ENCODE data around the gene SYNGR3. TPM values are rescaled to one million over a fixed set of nuclear protein-coding genes. Genes with fewer than 3 reads are reported as not detected.

Gene SYNGR3
- total and polyA plus RNA-seq, 2 donors = 1.8 to 2.0 TPM

GRCh38 chr16:1964506-1965395, 25.0 kb upstream of the SYNGR3 start, which contains the start of gene RPS2:
RPS2 (minus strand) TSS chr16:1964826; CDS start chr16:1964625, 201 bp downstream.
- peak; percentile 96 for DNase-seq (ENCODE audit: extremely low spot score)
- peak within 1 kb of the TSS; percentile 68 for H3K4me3 ChIP-seq (ENCODE audit: low read depth, low read length)
- H3K27ac ChIP-seq (ENCODE audit: low read depth) = peak within 1 kb of the TSS; percentile 90
- WGBS = under 1% methylated on average over 97 of the region's 97 CpGs
- H3K36me3 ChIP-seq (ENCODE audit: insufficient read depth) = no peaks in the 10 kb centered on the region
- H3K4me1 ChIP-seq (ENCODE audit: insufficient read depth) = no peaks in the 10 kb centered on the region

GRCh38 chr16:1965396-1966001, 24.3 kb upstream of the SYNGR3 start:
- Histone ChIP-seq H3K4me1 (ENCODE audit: insufficient read depth) (no peaks in the 10 kb centered on the region), H3K36me3 (ENCODE audit: insufficient read depth) (no peaks in the 10 kb centered on the region), H3K27ac (ENCODE audit: low read depth) (peak overlapping the region; percentile 90), H3K4me3 (ENCODE audit: low read depth, low read length) (peak overlapping the region; percentile 68)
- WGBS = 22% methylated on average over 24 of the region's 24 CpGs
- DNase-seq (ENCODE audit: extremely low spot score) = no peak

- no peak within 1 kb of the TSS for H3K4me3 ChIP-seq (ENCODE audit: low read depth, low read length)
- no peaks in the 10 kb centered on the region for H3K36me3 ChIP-seq (ENCODE audit: insufficient read depth)
- peaks cover 1% of the 10 kb centered on the region for H3K4me1 ChIP-seq (ENCODE audit: insufficient read depth)
- no peak within 1 kb of the TSS for H3K27ac ChIP-seq (ENCODE audit: low read depth)
- 97% methylated on average over 6 of the region's 6 CpGs for WGBS
- no peak for DNase-seq (ENCODE audit: extremely low spot score)
Measured at GRCh38 chr16:1966460-1966859, 23.3 kb upstream of the SYNGR3 start, which contains the start of gene RNF151. RNF151 (plus strand) TSS chr16:1966856; CDS start chr16:1966882, 26 bp downstream.

- Histone ChIP-seq H3K27ac (ENCODE audit: low read depth) (no peak overlapping the region), H3K4me1 (ENCODE audit: insufficient read depth) (peaks cover 1% of the 10 kb centered on the region), H3K4me3 (ENCODE audit: low read depth, low read length) (no peak overlapping the region), H3K36me3 (ENCODE audit: insufficient read depth) (no peaks in the 10 kb centered on the region)
- DNase-seq (ENCODE audit: extremely low spot score) = no peak
- WGBS = 88% methylated on average over 41 of the region's 41 CpGs
Measured at GRCh38 chr16:1968146-1968953, 21.4 kb upstream of the SYNGR3 start.

GRCh38 chr16:1971796-1972489, 17.8 kb upstream of the SYNGR3 start, which contains the start of gene TBL3:
TBL3 (plus strand) TSS chr16:1972053; CDS start chr16:1972165, 112 bp downstream.
- peak within 1 kb of the TSS; percentile 95 for H3K27ac ChIP-seq (ENCODE audit: low read depth)
- DNase-seq (ENCODE audit: extremely low spot score) = peak; percentile 76
- peaks cover 1% of the 10 kb centered on the region for H3K4me1 ChIP-seq (ENCODE audit: insufficient read depth)
- WGBS = under 1% methylated on average over 78 of the region's 78 CpGs
- peak within 1 kb of the TSS; percentile 99 for H3K4me3 ChIP-seq (ENCODE audit: low read depth, low read length)
- H3K36me3 ChIP-seq (ENCODE audit: insufficient read depth) = peaks cover 6% of the 10 kb centered on the region

GRCh38 chr16:1972490-1972877, 17.3 kb upstream of the SYNGR3 start:
- WGBS = 3% methylated on average over 22 of the region's 22 CpGs
- Histone ChIP-seq H3K4me3 (ENCODE audit: low read depth, low read length) (peak overlapping the region; percentile 99), H3K36me3 (ENCODE audit: insufficient read depth) (peaks cover 8% of the 10 kb centered on the region), H3K27ac (ENCODE audit: low read depth) (no peak overlapping the region), H3K4me1 (ENCODE audit: insufficient read depth) (peaks cover 1% of the 10 kb centered on the region)
- DNase-seq (ENCODE audit: extremely low spot score) = no peak

GRCh38 chr16:1973461-1974156, 16.2 kb upstream of the SYNGR3 start:
- H3K4me3 ChIP-seq (ENCODE audit: low read depth, low read length) = no peak overlapping the region
- H3K4me1 ChIP-seq (ENCODE audit: insufficient read depth) = peaks cover 1% of the 10 kb centered on the region
- WGBS = 92% methylated on average over 16 of the region's 16 CpGs
- H3K27ac ChIP-seq (ENCODE audit: low read depth) = no peak overlapping the region
- DNase-seq (ENCODE audit: extremely low spot score) = no peak
- peaks cover 10% of the 10 kb centered on the region for H3K36me3 ChIP-seq (ENCODE audit: insufficient read depth)

GRCh38 chr16:1974157-1975070, 15.4 kb upstream of the SYNGR3 start:
- Histone ChIP-seq H3K4me3 (ENCODE audit: low read depth, low read length) (no peak overlapping the region), H3K4me1 (ENCODE audit: insufficient read depth) (peaks cover 1% of the 10 kb centered on the region), H3K27ac (ENCODE audit: low read depth) (no peak overlapping the region), H3K36me3 (ENCODE audit: insufficient read depth) (peaks cover 10% of the 10 kb centered on the region)
- 94% methylated on average over 42 of the region's 42 CpGs for WGBS
- no peak for DNase-seq (ENCODE audit: extremely low spot score)

GRCh38 chr16:1975432-1976215, 14.1 kb upstream of the SYNGR3 start:
- peaks cover 10% of the 10 kb centered on the region for H3K36me3 ChIP-seq (ENCODE audit: insufficient read depth)
- H3K27ac ChIP-seq (ENCODE audit: low read depth) = no peak overlapping the region
- no peak for DNase-seq (ENCODE audit: extremely low spot score)
- no peak overlapping the region for H3K4me3 ChIP-seq (ENCODE audit: low read depth, low read length)
- 94% methylated on average over 33 of the region's 33 CpGs for WGBS
- peaks cover 1% of the 10 kb centered on the region for H3K4me1 ChIP-seq (ENCODE audit: insufficient read depth)

GRCh38 chr16:1976216-1976520, 13.6 kb upstream of the SYNGR3 start:
- peaks cover 10% of the 10 kb centered on the region for H3K36me3 ChIP-seq (ENCODE audit: insufficient read depth)

More at GRCh38 chr16:1976216-1976520, 13.6 kb upstream of the SYNGR3 start:
- Histone ChIP-seq H3K27ac (ENCODE audit: low read depth) (no peak overlapping the region), H3K4me1 (ENCODE audit: insufficient read depth) (no peaks in the 10 kb centered on the region), H3K4me3 (ENCODE audit: low read depth, low read length) (no peak overlapping the region)
- WGBS = 93% methylated on average over 8 of the region's 8 CpGs
- DNase-seq (ENCODE audit: extremely low spot score) = no peak
